Transverse colon (tissue), 4 donors: ENCODE measurements around the gene MMP11. TPM values are rescaled to one million over a fixed set of nuclear protein-coding genes. Genes with fewer than 3 reads are reported as not detected.
A peak's percentile ranks its signal among the peaks of the same experiment; 100 is the strongest.

Source experiments
- DNase-seq: peaks from one replicate; pipeline ENCODE4 v3.0.0-alpha.2; 2019
- H3K27ac ChIP-seq, 4 donors: fragments of 200-600 bp; sonication (generic); 2 replicates each; pipeline ENCODE4 v1.5.1; 2016 to 2018; ENCODE audit warnings: inconsistent platforms in 4 of 4
- H3K27me3 ChIP-seq: fragments of 200-600 bp; sonication (generic); 2 replicates; pipeline ENCODE4 v1.5.1; 2017; ENCODE audit warnings: inconsistent platforms
- H3K36me3 ChIP-seq, 4 donors: fragments of 200-600 bp; sonication (generic); 2 replicates each; pipeline ENCODE4 v1.5.1; 2017 to 2019; ENCODE audit warnings: inconsistent platforms in 4 of 4
- H3K4me1 ChIP-seq, 4 donors: fragments of 200-600 bp; sonication (generic); 2 replicates each; pipeline ENCODE4 v1.5.1; 2017 to 2020; ENCODE audit warnings: inconsistent platforms in 4 of 4
- H3K4me3 ChIP-seq, 4 donors: fragments of 200-600 bp; sonication (generic); 1 replicate in 1 of 4; 2 replicates in 3 of 4; pipeline versions ENCODE4 v1.5.1 to v1.6.1; 2017 to 2019; ENCODE audit warnings: inconsistent platforms in 4 of 4
- H3K9me3 ChIP-seq, 2 donors: fragments of 200-600 bp; sonication (generic); 2 replicates each; pipeline ENCODE4 v1.5.1; 2017 to 2019; ENCODE audit warnings: inconsistent platforms in 2 of 2
- CTCF ChIP-seq, 5 experiments: fragments of 200-600 bp in 3 of 5; fragments of 450-650 bp in 2 of 5; sonication (generic) in 3 of 5; IDR thresholded peaks; 1 replicate in 2 of 5; 2 replicates in 3 of 5; pipeline ENCODE4 v1.5.1; 2016 to 2017; ENCODE audit warnings: antibody characterized with exemption in 5 of 5, inconsistent platforms in 3 of 5, mild to moderate bottlenecking in 2 of 5, moderate library complexity in 1 of 5
- EP300 ChIP-seq: sonication (generic); formaldehyde crosslinking; IDR thresholded peaks from one replicate; pipeline ENCODE4 v1.6.1; 2017; ENCODE audit warnings: antibody characterized with exemption, low read depth
- POLR2A ChIP-seq: fragments of 450-650 bp; IDR thresholded peaks from one replicate; pipeline ENCODE4 v1.6.1; 2016; ENCODE audit warnings: antibody characterized with exemption, mild to moderate bottlenecking, moderate library complexity
- POLR2AphosphoS5 ChIP-seq, 3 donors: sonication (generic); formaldehyde crosslinking; IDR thresholded peaks; one replicate each; pipeline ENCODE4 v1.6.1; 2016; ENCODE audit warnings: antibody characterized with exemption in 3 of 3
- WGBS, 2 donors: methylation state at CpG; one replicate each; pipeline ENCODE4 v1.1.5; 2018; ENCODE audit warnings: low coverage in 1 of 2; 5-methylcytosine and 5-hydroxymethylcytosine counted together
- in situ Hi-C, 4 donors: fragments of 200-750 bp; cut with MboI; loops; one replicate each; pipeline versions ENCODE4 v1.15.0 to v1.15.1; 2017; ENCODE audit warnings: low sequenced_read_pairs in 3 of 4, low pct_ligation_motif_present in 1 of 4, low pct_unique_long_range_greater_than_20kb in 1 of 4
- intact Hi-C: fragments of 100-400 bp; cut with DNase I; formaldehyde crosslinking; loops from one replicate; pipeline ENCODE4 v1.15.1; 2023; ENCODE audit warnings: low total_unique reads
- total RNA-seq, 4 donors: library from RNA; depleted of rRNA; stranded (reverse); fragments of >200 nt; gene quantifications; one replicate each; pipeline ENCODE4 v1.1.0, GENCODE V29; 2016

Gene MMP11
- total RNA-seq, 4 donors from 2014 or later, result 1.2 to 2.2 (median 1.6) TPM

- intact Hi-C loops, result loop anchor here (2.0 kb wide), 1 partner anchor 79 kb away; no protein-coding TSS in a partner anchor
- Histone ChIP-seq H3K27ac (peak overlapping the region in 1 of 4 donors; percentile 93), H3K9me3 (no peaks in the 10 kb centered on the region), H3K4me3 (no peak overlapping the region), H3K36me3 (no peaks in the 10 kb centered on the region), H3K27me3 (no peaks in the 10 kb centered on the region), H3K4me1 (peaks cover 13 to 62% (median 42%) of the 10 kb centered on the region in 4 donors)
- TF ChIP-seq CTCF (IDR thresholded peaks at IDR 0.05) (no peak), POLR2AphosphoS5 (IDR thresholded peaks at IDR 0.05) (no peak)
- in situ Hi-C loops, result no loop called here
- 70% methylated on average over 6 of the region's 6 CpGs; no CpG with 5 or more reads in 1 of the 2 donors for WGBS, 2 donors
- DNase-seq, result no peak
Measured at GRCh38 chr22:23769321-23769965, 3.2 kb upstream of the MMP11 start.

- H3K27ac ChIP-seq, result peak overlapping the region; percentile 53 to 70 (median 64)
- no peak for DNase-seq
- intact Hi-C loops, result no loop called here
- H3K36me3 ChIP-seq, result no peaks in the 10 kb centered on the region
- no peaks in the 10 kb centered on the region for H3K9me3 ChIP-seq
- 14% methylated on average over 6 of the region's 6 CpGs; no CpG with 5 or more reads in 1 of the 2 donors for WGBS, 2 donors
- in situ Hi-C loops, result loop anchor here in 1 of 4 donors (5.0 kb wide), 1 partner anchor 80 kb away; no protein-coding TSS in a partner anchor
- H3K27me3 ChIP-seq, result no peaks in the 10 kb centered on the region
- TF ChIP-seq EP300 (no peak), CTCF (IDR thresholded peaks at IDR 0.05) (no peak), POLR2AphosphoS5 (IDR thresholded peaks at IDR 0.05) (no peak), POLR2A (no peak)
- H3K4me1 ChIP-seq, result peaks cover 13 to 47% (median 35%) of the 10 kb centered on the region in 4 donors
- H3K4me3 ChIP-seq, result peak overlapping the region in 3 of 4 donors; percentile 41 to 61 (median 53)
Measured at GRCh38 chr22:23772315-23772648, 367 bp upstream of the MMP11 start.

- peak overlapping the region in 2 of 4 donors; percentile 53 to 61 for H3K4me3 ChIP-seq
- no peaks in the 10 kb centered on the region for H3K36me3 ChIP-seq
- H3K27ac ChIP-seq, result peak overlapping the region in 2 of 4 donors; percentile 53 to 64
- no peaks in the 10 kb centered on the region for H3K9me3 ChIP-seq
- H3K4me1 ChIP-seq, result peaks cover 11 to 43% (median 29%) of the 10 kb centered on the region in 4 donors
- intact Hi-C loops, result no loop called here
- TF ChIP-seq CTCF (IDR thresholded peaks at IDR 0.05) (no peak), EP300 (no peak), POLR2AphosphoS5 (IDR thresholded peaks at IDR 0.05) (no peak), POLR2A (no peak)
- DNase-seq, result no peak
- H3K27me3 ChIP-seq, result no peaks in the 10 kb centered on the region
- in situ Hi-C loops, result loop anchor here in 1 of 4 donors (5.0 kb wide), 1 partner anchor 79 kb away; no protein-coding TSS in a partner anchor
- WGBS, 2 donors, result 50% methylated on average over 7 of the region's 7 CpGs; no CpG with 5 or more reads in 1 of the 2 donors
Measured at GRCh38 chr22:23773483-23774113, 949 bp downstream of the MMP11 start.

- WGBS, 2 donors, result 17 to 72% methylated on average over 1 to 11 of the region's 12 CpGs
- intact Hi-C loops, result no loop called here
- TF ChIP-seq CTCF (IDR thresholded peaks at IDR 0.05) (no peak), EP300 (no peak), POLR2A (no peak), POLR2AphosphoS5 (IDR thresholded peaks at IDR 0.05) (no peak)
- Histone ChIP-seq H3K36me3 (no peaks in the 10 kb centered on the region), H3K9me3 (no peaks in the 10 kb centered on the region), H3K27ac (peak overlapping the region in 1 of 4 donors; percentile 21), H3K4me1 (peaks cover 5 to 37% (median 26%) of the 10 kb centered on the region in 4 donors), H3K4me3 (no peak overlapping the region), H3K27me3 (no peaks in the 10 kb centered on the region)
- in situ Hi-C loops, result loop anchor here in 1 of 4 donors (5.0 kb wide), 1 partner anchor 78 kb away; no protein-coding TSS in a partner anchor
- no peak for DNase-seq
Measured at GRCh38 chr22:23774114-23774921, 1.7 kb downstream of the MMP11 start.
